Stomach (tissue), 4 donors: Measurements from ENCODE around the gene MAPK1.

Experiments used
- POLR2A ChIP-seq, 4 donors: fragments of 450-650 bp; IDR thresholded peaks; one replicate each; pipeline ENCODE4 v1.6.1; 2016; ENCODE audit warnings: antibody characterized with exemption in 4 of 4, control low read depth in 2 of 4, mild to moderate bottlenecking in 1 of 4, moderate library complexity in 1 of 4
- TF ChIP-seq, protein P1 (sequence below), 7 experiments: fragments of 450-650 bp in 4 of 7; fragments of 200-600 bp in 3 of 7; sonication (generic) in 3 of 7; IDR thresholded peaks; one replicate each; pipeline ENCODE4 v1.5.1; 2016 to 2019; ENCODE audit warnings: antibody characterized with exemption in 7 of 7, control low read depth in 2 of 7, mild to moderate bottlenecking in 1 of 7

DNA sequence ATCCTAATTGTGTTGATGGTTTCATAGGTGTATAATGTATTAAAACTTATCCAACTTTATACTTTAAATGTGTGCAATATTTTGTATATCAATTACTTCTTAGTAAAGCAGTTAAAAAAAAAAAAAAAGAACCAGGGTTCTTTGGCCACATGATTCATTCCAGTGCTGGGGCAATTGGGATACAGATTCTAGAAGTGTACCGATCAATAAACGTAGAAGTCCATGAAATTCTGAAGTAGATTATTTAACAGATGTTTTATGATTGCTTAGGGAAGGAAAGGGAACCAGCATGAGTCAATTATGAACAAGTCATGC lies 51.0 kb downstream of the MAPK1 start:
- TF ChIP-seq, protein P1, sequence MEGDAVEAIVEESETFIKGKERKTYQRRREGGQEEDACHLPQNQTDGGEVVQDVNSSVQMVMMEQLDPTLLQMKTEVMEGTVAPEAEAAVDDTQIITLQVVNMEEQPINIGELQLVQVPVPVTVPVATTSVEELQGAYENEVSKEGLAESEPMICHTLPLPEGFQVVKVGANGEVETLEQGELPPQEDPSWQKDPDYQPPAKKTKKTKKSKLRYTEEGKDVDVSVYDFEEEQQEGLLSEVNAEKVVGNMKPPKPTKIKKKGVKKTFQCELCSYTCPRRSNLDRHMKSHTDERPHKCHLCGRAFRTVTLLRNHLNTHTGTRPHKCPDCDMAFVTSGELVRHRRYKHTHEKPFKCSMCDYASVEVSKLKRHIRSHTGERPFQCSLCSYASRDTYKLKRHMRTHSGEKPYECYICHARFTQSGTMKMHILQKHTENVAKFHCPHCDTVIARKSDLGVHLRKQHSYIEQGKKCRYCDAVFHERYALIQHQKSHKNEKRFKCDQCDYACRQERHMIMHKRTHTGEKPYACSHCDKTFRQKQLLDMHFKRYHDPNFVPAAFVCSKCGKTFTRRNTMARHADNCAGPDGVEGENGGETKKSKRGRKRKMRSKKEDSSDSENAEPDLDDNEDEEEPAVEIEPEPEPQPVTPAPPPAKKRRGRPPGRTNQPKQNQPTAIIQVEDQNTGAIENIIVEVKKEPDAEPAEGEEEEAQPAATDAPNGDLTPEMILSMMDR (IDR thresholded peaks at IDR 0.05), result no peak
- TF ChIP-seq POLR2A (IDR thresholded peaks at IDR 0.05), result no peak
